Measurements from ENCODE around the gene SSC5D. TPM values are rescaled to one million over a fixed set of nuclear protein-coding genes. Genes with fewer than 3 reads are reported as not detected.
A peak's percentile ranks its signal among the peaks of the same experiment; 100 is the strongest.

Gene SSC5D
- total RNA-seq, 1 experiment from 2014 or later = 3.2 TPM

GRCh38 chr19:55485439-55486011, 2.7 kb upstream of the SSC5D start:
- Histone ChIP-seq H2BK12ac (ENCODE audit: insufficient read length, low read depth, low read length) (no peak overlapping the region), H4K8ac (replicated peaks; ENCODE audit: insufficient read length, low read depth, low read length) (no peak overlapping the region), H2BK15ac (ENCODE audit: low read depth, low read length) (no peak overlapping the region), H3K4ac (ENCODE audit: low read depth, low read length) (no peak overlapping the region), H3K4me2 (ENCODE audit: insufficient read depth, insufficient read length, low read length) (peak overlapping the region; percentile 52), H3K79me1 (ENCODE audit: insufficient read depth, low read depth, low read length, poor library complexity, severe bottlenecking) (no peaks in the 10 kb centered on the region), H3K9me3 (ENCODE audit: control insufficient read depth, low read depth, low read length) (no peaks in the 10 kb centered on the region), H2AFZ (ENCODE audit: low read length) (no peak overlapping the region), H3K18ac (ENCODE audit: insufficient read length, low read depth, low read length) (no peak overlapping the region), H2AK5ac (ENCODE audit: insufficient read length, low read length) (no peak overlapping the region), H2BK5ac (ENCODE audit: insufficient read length, low read length) (no peak overlapping the region), H3K23ac (ENCODE audit: insufficient read length, low read depth, low read length) (no peak overlapping the region), H4K5ac (ENCODE audit: insufficient read length, low read depth, low read length) (no peak overlapping the region), H3T11ph (ENCODE audit: low read length) (no peak overlapping the region), H3K56ac (ENCODE audit: insufficient read length, low read depth, low read length) (no peak overlapping the region), H2BK120ac (ENCODE audit: low read depth, low read length, poor library complexity, severe bottlenecking) (no peak overlapping the region), H3K4me1 (ENCODE audit: insufficient read depth, low read length) (peaks cover 3% of the 10 kb centered on the region), H3K23me2 (ENCODE audit: insufficient read length, low read depth, low read length, poor library complexity, severe bottlenecking) (peaks cover 8% of the 10 kb centered on the region), H3K27ac (ENCODE audit: insufficient read length, low read depth, low read length) (no peak overlapping the region), H4K91ac (ENCODE audit: insufficient read length, low read depth, low read length) (no peak overlapping the region), H3K79me2 (ENCODE audit: insufficient read depth, low read length) (no peaks in the 10 kb centered on the region), H4K20me1 (ENCODE audit: control insufficient read depth, insufficient read depth, insufficient read length) (no peaks in the 10 kb centered on the region), H2BK20ac (ENCODE audit: low read depth, low read length, poor library complexity, severe bottlenecking) (no peak overlapping the region), H3K9ac (ENCODE audit: extremely low read depth, insufficient read length, low read length) (peak overlapping the region; percentile 27), H3K14ac (ENCODE audit: insufficient read depth, low read length) (0 out of 2 replicates have a peak overlapping the region, but pooled peaks have one; percentile 17), H3K27me3 (ENCODE audit: insufficient read depth, low read length) (no peaks in the 10 kb centered on the region)
- peaks cover 14 to 38% of the 10 kb centered on the region in 2 experiments for H3K4me1 Mint-ChIP-seq
- H3K27ac Mint-ChIP-seq = peak overlapping the region; percentile 92 to 97 (median 96); a peak in 5 of 7 replicates
- TF ChIP-seq, protein P1, sequence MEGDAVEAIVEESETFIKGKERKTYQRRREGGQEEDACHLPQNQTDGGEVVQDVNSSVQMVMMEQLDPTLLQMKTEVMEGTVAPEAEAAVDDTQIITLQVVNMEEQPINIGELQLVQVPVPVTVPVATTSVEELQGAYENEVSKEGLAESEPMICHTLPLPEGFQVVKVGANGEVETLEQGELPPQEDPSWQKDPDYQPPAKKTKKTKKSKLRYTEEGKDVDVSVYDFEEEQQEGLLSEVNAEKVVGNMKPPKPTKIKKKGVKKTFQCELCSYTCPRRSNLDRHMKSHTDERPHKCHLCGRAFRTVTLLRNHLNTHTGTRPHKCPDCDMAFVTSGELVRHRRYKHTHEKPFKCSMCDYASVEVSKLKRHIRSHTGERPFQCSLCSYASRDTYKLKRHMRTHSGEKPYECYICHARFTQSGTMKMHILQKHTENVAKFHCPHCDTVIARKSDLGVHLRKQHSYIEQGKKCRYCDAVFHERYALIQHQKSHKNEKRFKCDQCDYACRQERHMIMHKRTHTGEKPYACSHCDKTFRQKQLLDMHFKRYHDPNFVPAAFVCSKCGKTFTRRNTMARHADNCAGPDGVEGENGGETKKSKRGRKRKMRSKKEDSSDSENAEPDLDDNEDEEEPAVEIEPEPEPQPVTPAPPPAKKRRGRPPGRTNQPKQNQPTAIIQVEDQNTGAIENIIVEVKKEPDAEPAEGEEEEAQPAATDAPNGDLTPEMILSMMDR (conservative IDR thresholded peaks at IDR 0.05) = no peak
- DNase-seq = no peak
- H3K36me3 Mint-ChIP-seq (ENCODE audit: insufficient read depth in 1 of 3, low read depth in 3 of 3) = peaks cover 1 to 8% (median 6%) of the 10 kb centered on the region in 3 experiments; a peak in 5 of 7 replicates
- peaks cover 2% of the 10 kb centered on the region; the same call in 1 of the 2 replicates for H3K27me3 Mint-ChIP-seq (ENCODE audit: low read depth)
- no peaks in the 10 kb centered on the region for H3K9me3 Mint-ChIP-seq
- WGBS (ENCODE audit: extremely low coverage, insufficient read length, low lambda C conversion rate) = no CpG with 5 or more reads among the region's 18 CpGs
- peak overlapping the region; percentile 86 to 93 for H3K4me3 Mint-ChIP-seq

Measured in H9 (cell line).